ENCODE results near the gene TYW1. TPM values are rescaled to one million over a fixed set of nuclear protein-coding genes. Genes with fewer than 3 reads are reported as not detected.
"Not testable (repeated sequence)": the region's sequence is repeated elsewhere in the genome, so short reads cannot be mapped to it uniquely, and the experiment has no call there.

The TYW1 gene
- total RNA-seq, 1 donor from 2014 or later, result 25.2 TPM

GRCh38 chr7:67045496-67045995 is 48.9 kb downstream of the TYW1 start:
- DNase-seq (ENCODE audit: low read depth), result no peak

DNA sequence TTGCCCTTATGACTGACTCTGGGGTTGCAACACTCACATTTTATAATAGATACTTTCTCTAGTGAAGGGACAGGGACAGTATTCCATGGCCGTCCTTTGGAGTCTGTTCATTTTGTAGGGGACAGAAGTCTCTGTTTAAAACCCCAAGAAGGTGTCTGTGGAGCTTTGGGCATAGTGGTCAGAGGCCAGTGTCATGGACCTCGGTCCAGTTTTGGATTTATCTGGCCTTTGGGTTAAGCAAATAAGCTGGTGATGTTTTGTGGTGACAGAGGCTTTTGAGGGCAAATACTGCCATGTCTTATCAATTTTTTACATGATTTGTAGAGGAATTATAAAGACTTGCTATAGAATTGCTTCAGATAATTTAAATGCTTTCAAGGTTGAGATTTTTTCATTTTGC is 50.2 kb downstream of the TYW1 start:
- not testable (repeated sequence) for DNase-seq (ENCODE audit: low read depth)

GRCh38 chr7:67049908-67050307 is 53.3 kb downstream of the TYW1 start:
- DNase-seq (ENCODE audit: low read depth), result not testable (repeated sequence)

- not testable (repeated sequence) for DNase-seq (ENCODE audit: low read depth)
Observed at GRCh38 chr7:67052161-67052560, 55.5 kb downstream of the TYW1 start.

DNA sequence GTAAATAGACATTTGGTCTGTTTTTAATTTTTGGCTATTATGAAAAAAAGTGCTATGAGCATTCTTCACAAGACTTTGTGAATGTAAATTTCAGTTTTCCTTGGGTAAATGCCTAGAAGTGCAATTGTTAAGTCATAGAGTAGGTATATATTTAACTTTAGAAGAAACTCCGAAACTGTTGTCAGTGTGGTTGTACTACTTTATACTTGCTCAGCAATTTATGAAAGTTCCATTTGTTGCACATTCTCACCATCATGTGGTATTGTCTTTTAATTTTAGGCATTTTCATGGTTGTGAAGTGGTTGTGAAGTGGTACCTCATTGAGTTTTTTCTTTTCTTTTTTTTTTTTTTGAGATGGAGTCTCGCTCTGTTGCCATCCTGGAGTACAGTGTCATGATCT is 60.0 kb downstream of the TYW1 start:
- DNase-seq (ENCODE audit: low read depth), result no peak

DNA sequence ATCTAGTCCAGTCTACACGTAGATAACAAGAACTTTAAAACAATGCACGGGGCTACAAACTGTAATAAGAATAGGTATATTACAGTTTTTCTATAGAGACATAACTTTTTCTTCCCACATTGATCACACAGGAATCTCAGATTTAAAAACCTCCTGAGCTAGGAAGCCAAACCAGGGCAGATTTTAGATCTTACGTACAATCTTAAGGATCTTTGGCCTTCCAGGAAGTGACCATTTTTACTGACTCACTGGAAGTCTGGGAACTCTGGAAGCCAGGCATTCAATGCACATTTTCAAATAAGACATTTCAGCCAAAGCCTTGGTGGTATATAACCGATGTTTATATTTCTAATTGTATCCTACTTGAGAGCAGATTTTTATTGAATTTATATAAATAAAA is 64.7 kb downstream of the TYW1 start:
- not testable (repeated sequence) for DNase-seq (ENCODE audit: low read depth)

DNA sequence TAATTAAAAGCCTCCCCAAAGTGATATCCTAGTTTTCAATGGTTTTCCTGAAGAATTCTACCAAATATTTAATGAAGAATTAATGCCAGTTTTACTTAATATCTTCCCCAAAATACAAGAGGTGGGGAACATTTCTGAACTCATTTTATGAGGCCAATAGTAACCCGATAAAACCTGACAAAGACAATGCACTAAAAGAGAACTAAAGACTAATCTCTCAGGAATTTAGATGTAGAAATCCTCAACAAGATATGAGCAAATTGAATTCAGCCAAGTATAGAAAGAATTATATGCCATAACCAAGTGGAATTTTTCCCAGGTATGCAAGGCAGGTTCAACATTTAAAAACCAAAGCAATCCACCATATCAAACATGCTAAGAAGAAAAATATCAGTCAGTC is 66.2 kb downstream of the TYW1 start:
- DNase-seq (ENCODE audit: low read depth), result not testable (repeated sequence)

DNA sequence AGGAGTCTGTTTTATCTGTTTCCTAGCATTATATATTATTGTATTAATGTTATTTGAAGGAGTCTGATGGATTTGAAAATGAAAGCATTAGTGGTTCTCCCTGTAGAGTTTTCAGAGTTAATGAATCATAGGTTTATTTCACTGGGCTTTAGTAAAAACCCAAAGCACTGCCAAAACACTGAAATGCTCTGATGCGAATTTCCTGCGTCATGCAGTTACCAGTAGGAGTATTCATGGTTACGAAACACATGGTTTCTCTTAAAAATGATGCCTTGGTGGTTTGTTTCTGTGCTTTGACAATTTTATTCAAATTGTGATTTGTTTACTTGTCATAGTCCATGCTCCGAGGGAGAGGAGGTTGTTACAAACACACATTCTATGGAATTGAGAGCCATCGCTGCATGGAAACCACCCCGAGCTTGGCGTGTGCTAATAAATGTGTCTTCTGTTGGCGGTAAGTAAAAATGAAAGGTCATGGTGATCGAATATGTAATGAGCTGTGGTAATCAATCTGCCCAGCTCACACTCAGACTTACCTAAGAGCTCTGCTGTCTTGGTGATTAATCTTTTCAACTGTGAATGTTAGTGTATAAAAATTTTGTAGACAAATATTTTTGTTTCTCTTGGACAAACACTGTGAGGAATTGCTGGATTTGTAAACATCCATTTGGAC is 70.5 kb downstream of the TYW1 start:
- peak; percentile 71 for DNase-seq (ENCODE audit: low read depth)

DNA sequence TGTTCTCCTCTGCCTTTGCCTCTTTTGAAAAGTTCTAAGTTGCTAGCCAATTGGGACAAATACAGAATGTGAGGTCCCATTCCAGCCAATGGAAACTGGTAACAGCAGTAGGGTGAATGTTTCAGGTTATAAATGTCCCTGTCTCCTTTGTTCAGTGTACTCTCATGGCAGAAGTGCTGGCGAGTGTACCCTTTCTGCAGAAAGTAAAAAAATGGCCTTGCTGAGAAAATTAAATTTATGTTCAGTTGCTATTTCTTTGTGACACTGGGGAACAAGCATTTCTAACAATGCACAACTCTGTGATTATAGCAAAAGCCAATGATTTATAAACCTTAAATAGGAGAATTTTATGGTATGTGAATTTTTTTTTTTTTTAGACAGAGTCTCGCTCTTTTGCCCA is 79.5 kb downstream of the TYW1 start:
- DNase-seq (ENCODE audit: low read depth), result not testable (repeated sequence)

DNA sequence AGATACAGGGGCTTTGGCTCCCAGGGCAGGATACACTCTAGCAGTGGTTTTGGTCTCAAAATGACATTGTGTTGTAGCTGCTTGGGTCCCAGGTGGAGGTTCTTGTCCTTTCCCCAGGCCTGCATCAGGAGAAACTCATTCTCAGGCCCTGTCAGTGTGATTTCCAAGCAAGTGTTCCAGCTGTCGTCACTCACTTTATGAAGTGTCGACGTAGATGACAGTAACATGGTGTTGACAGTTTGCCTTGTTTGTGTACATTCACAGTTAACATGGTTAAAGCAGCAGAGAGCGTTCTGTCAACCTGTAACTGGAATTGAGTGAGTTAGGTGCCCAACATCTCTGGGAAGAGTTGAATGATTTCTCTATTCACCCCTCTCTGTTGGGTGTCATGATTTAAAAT is 86.2 kb downstream of the TYW1 start:
- DNase-seq (ENCODE audit: low read depth), result not testable (repeated sequence)

DNA sequence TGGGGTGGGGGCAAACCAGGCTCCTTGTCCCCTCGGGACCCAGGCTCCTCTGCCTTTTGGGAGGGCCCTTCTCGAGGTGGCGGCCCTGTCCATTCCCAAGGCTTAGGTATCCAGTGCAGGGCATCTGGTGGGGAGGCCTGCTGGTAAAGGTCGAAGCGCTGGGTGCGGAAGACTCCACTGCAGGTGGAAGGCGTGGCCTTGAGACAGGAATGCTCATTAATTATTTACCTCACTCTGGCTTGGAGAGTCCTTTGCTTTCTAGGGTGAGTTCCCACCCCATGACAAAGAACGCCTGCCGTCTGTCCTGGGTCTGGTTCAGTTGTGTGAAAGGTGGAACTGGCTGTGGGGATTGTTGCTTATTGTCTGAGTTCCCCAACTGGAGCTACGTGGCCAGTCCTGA is 92.6 kb downstream of the TYW1 start:
- not testable (repeated sequence) for DNase-seq (ENCODE audit: low read depth)

GRCh38 chr7:67091053-67091452 is 94.4 kb downstream of the TYW1 start:
- not testable (repeated sequence) for DNase-seq (ENCODE audit: low read depth)

DNA sequence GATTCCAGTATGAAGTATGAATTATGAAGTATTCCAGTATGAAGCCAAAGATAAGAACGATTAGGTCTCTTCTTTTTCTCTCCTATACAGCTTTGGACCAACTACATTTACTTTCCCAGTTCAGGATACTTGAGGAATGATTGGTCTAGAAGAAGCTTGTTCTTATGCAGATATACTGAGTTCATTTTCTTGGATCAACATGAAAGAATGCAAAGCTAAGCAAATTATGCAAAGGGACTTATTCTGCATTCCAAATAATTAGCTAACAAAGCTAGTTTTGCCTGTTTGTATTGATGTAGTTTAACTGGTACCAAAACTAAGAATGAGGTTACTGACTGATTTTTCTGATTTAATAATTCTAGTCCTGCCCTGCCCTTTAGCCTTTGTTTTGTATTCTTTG is 101.4 kb downstream of the TYW1 start:
- not testable (repeated sequence) for DNase-seq (ENCODE audit: low read depth)

DNA sequence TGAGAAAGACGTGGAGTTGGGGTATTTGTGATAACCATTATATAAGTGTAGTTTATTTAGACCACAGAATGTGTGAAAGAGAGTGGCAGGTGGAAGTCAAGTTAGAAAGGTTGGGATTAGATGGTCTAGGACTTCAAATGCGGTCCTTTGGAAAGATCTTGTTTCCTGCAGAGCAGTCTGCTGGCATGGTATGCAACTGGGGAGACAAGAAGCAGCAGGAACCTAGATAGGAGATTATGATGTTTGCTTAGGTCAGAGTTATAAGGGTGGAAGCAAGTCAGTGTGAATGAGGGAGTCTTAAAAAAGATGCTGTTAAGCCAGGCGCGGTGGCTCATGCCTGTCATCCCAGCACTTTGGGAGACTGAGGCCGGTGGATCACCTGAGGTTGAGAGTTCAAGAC is 102.8 kb downstream of the TYW1 start:
- not testable (repeated sequence) for DNase-seq (ENCODE audit: low read depth)

DNA sequence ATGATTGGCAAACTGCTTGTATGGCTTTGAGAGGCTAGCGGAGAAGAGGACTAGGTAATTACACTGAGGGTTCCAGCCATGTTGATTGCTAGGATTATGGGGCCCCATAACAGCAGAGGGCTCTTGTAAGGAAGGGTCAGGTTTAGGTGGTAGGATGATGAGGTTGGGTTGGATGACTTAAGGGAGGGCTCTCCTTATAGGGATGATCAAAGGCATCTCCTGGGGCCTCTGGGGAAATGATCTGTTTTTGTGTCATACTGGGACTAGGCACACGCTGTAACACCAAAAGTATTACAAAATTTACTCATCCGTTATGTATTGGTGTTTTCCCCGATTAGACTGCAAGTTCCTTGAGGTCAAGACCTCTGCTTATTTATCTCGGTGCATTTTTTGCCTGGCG is 103.4 kb downstream of the TYW1 start:
- DNase-seq (ENCODE audit: low read depth), result not testable (repeated sequence)

- DNase-seq (ENCODE audit: low read depth), result no peak
Observed at GRCh38 chr7:67100956-67101361, 104.3 kb downstream of the TYW1 start.

DNA sequence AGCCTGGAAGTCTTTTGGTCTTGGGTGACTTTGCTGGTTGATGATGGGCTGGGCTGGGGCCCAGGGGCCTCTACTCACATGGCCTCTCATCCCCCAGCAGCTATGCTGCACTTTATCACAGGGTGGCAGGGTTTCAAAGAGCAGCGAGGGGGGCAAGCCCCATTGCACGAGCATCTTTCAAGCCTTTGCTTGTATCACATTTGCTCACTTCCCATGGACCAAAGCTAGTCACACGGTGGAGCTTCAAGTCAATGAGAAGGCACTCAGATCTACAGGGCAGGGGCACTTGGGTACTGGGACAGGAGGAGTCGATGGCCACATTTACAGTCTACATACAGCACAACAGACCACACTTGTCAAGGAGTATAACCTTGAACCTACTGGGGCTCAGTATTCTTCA is 108.3 kb downstream of the TYW1 start:
- DNase-seq (ENCODE audit: low read depth), result not testable (repeated sequence)

- peak; percentile 52 for DNase-seq (ENCODE audit: low read depth)
Observed at GRCh38 chr7:67105377-67105776, 108.7 kb downstream of the TYW1 start.

DNA sequence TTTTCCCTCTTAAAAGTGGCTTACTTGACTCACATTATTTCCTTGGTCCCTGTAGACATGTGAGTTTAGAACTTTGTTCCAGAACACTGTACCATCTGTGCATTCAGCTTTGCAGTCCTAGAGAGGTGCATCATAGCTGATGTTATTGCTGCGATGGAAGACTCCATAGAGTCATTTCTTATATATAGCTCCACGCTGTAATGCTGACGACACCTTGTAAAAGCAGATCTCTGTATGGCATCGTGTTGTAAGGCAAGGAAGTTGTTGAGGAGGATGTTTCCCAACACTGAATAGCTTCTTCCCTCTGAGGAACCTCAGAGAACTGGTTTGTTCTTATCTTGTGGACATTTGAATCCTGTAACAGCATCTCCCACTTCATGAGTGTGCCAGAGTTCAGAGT is 109.6 kb downstream of the TYW1 start:
- DNase-seq (ENCODE audit: low read depth), result not testable (repeated sequence)

DNA sequence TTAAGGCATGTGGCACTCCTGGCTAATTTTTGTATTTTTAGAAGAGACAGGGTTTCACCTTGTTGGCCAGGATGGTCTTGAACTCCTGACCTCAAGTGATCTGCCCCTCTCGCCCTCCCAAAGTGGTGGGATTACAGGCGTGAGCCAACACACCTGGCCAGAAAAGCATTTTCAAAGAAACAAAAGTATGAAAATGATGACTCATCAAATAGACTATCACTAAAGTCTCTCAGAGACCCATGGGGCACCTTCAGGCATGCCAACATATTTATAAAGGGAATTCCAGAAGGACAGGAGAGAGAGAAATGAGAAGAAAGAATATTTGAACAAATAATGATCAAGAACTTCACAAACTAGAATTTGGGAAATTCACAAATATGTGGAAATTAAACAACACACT is 114.7 kb downstream of the TYW1 start:
- DNase-seq (ENCODE audit: low read depth), result not testable (repeated sequence)

DNA sequence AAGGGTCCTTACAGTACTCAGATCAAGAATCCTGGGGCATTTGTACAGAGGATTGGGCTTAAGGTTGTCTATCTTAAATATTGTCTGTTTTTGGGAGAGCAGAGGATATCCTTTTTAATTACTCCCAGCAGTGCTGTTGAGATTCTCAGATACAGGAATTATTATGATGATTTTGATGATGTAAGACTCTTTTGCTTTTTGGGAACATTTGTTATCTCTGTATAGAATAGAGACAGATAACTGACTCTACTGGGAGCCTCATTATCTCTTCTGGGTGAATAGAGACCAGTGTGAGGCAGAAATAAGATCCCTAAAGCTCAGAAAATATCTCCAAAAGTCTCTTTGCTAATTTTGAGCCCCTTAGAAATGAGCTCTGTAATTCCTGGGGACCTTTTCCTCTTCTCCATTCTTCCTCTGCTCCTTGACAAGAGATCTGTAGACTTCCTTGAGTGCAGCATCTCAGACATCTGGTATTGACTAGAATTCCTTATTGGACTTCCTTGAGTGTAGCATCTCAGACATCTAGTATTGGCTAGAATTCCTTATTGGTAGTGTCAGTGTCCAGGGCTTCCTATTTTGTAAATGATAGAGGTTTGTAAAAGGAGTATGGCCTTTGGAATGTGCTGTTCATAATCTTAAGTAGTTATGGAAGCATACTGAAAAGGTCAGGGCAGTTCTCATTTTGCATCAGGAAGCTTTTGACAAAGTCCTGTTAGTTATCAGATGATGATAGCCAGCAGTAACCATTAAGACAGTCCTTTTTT is 118.0 kb downstream of the TYW1 start:
- not testable (repeated sequence) for DNase-seq (ENCODE audit: low read depth)

- DNase-seq (ENCODE audit: low read depth), result not testable (repeated sequence)
Observed at GRCh38 chr7:67120491-67120890, 123.9 kb downstream of the TYW1 start.
